Measurements from ENCODE around the gene ITGA5.
A peak's percentile ranks its signal among the peaks of the same experiment; 100 is the strongest.

ITGA5 gene

GRCh38 chr12:54431911-54432814 lies 13.1 kb upstream of the ITGA5 start:
- Histone ChIP-seq H3K4me1 (ENCODE audit: control insufficient read depth in 1 of 2, insufficient read depth in 1 of 2, low read depth in 1 of 2, low read length in 1 of 2) (peaks cover 8 to 16% of the 10 kb centered on the region in 2 experiments), H3K36me3 (no peaks in the 10 kb centered on the region), H3K27me3 (peaks cover 27% of the 10 kb centered on the region), H3K27ac (no peak overlapping the region), H3K4me3 (ENCODE audit: low read depth in 1 of 2, low read length in 1 of 2) (no peak overlapping the region), H3K9me3 (no peaks in the 10 kb centered on the region)
- no peak for TF ChIP-seq CTCF (IDR thresholded peaks at IDR 0.05)

GRCh38 chr12:54430471-54431069 lies 11.5 kb upstream of the ITGA5 start:
- TF ChIP-seq CTCF (IDR thresholded peaks at IDR 0.05) = no peak
- Histone ChIP-seq H3K4me1 (ENCODE audit: control insufficient read depth in 1 of 2, insufficient read depth in 1 of 2, low read depth in 1 of 2, low read length in 1 of 2) (peaks cover 8 to 16% of the 10 kb centered on the region in 2 experiments), H3K36me3 (no peaks in the 10 kb centered on the region), H3K9me3 (no peaks in the 10 kb centered on the region), H3K4me3 (ENCODE audit: low read depth in 1 of 2, low read length in 1 of 2) (no peak overlapping the region), H3K27me3 (peaks cover 27% of the 10 kb centered on the region), H3K27ac (no peak overlapping the region)

- Histone ChIP-seq H3K4me3 (ENCODE audit: low read depth in 1 of 2, low read length in 1 of 2) (no peak overlapping the region), H3K27me3 (peaks cover 27% of the 10 kb centered on the region), H3K36me3 (no peaks in the 10 kb centered on the region), H3K27ac (no peak overlapping the region), H3K4me1 (ENCODE audit: control insufficient read depth in 1 of 2, insufficient read depth in 1 of 2, low read depth in 1 of 2, low read length in 1 of 2) (peaks cover 8 to 16% of the 10 kb centered on the region in 2 experiments), H3K9me3 (no peaks in the 10 kb centered on the region)
- TF ChIP-seq CTCF (IDR thresholded peaks at IDR 0.05) = no peak
Measured at GRCh38 chr12:54429014-54429471, 10.0 kb upstream of the ITGA5 start.

GRCh38 chr12:54428050-54429013 lies 9.3 kb upstream of the ITGA5 start:
- Histone ChIP-seq H3K27me3 (peaks cover 27% of the 10 kb centered on the region), H3K4me3 (ENCODE audit: low read depth in 1 of 2, low read length in 1 of 2) (no peak overlapping the region), H3K4me1 (ENCODE audit: control insufficient read depth in 1 of 2, insufficient read depth in 1 of 2, low read depth in 1 of 2, low read length in 1 of 2) (peaks cover 8 to 16% of the 10 kb centered on the region in 2 experiments), H3K9me3 (no peaks in the 10 kb centered on the region), H3K27ac (peak overlapping the region; percentile 36), H3K36me3 (no peaks in the 10 kb centered on the region)
- TF ChIP-seq CTCF (IDR thresholded peaks at IDR 0.05) = no peak

- no peaks in the 10 kb centered on the region for H3K9me3 ChIP-seq
- H3K27me3 ChIP-seq = peaks cover 18% of the 10 kb centered on the region
- no peak for TF ChIP-seq CTCF (IDR thresholded peaks at IDR 0.05)
- no peaks in the 10 kb centered on the region for H3K36me3 ChIP-seq
- no peak overlapping the region for H3K4me3 ChIP-seq (ENCODE audit: low read depth in 1 of 2, low read length in 1 of 2)
- H3K4me1 ChIP-seq (ENCODE audit: control insufficient read depth in 1 of 2, insufficient read depth in 1 of 2, low read depth in 1 of 2, low read length in 1 of 2) = peaks cover 8 to 16% of the 10 kb centered on the region in 2 experiments
- no peak overlapping the region for H3K27ac ChIP-seq
Measured at GRCh38 chr12:54427106-54427505, 8.0 kb upstream of the ITGA5 start.
